Activated CD8-positive, alpha-beta memory T cell treated with anti-CD3 and anti-CD28 coated beads for 24 hours (primary cell): Measurements from ENCODE around the gene PHRF1.

Experiments used
- DNase-seq: peaks from one replicate; pipeline ENCODE4 v3.0.0-alpha.2; 2020

PHRF1 gene

DNA sequence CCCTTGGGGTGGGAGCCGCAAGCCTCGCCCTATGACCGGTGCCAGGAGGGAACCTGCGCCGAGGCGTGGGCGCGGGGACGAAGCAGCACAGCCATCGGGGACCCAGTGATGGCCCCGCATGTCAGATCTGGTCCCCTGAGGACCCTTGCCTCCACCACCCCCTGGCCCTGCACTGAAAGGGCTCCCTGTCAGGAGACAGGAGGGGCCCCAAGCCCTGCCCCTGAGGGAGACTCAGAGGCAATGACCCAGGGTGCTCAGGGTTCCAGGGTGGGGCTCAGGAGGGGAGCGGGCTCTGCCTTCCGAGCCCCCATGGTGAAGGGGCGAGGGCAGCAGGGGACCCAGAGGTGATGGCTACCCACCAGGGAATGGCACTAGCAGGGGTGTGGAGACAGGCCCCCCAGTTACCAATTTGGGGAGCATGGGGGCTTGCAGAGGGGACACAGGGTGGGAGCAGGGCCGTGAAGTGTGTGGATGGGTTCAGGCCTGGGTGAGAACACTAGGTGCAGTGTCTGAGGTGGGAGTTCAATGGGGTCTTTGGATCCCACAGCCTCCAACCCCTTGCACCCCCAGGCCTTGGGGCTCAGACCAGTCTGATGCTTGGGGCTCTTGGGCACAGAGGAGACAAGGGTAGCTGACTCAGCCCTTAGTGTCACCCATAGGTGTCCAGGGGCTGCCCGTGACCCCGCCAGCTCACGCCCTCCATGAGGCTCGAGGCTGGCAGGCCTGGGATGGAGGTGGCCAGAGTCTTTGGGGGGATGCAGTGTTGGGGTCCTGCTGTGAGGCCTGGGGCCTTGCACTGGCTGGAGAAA lies 38.4 kb upstream of the PHRF1 start:
- DNase-seq = no peak

GRCh38 chr11:538431-539051 lies 37.7 kb upstream of the PHRF1 start:
- no peak for DNase-seq

GRCh38 chr11:539971-540481 lies 36.2 kb upstream of the PHRF1 start:
- DNase-seq = no peak

DNA sequence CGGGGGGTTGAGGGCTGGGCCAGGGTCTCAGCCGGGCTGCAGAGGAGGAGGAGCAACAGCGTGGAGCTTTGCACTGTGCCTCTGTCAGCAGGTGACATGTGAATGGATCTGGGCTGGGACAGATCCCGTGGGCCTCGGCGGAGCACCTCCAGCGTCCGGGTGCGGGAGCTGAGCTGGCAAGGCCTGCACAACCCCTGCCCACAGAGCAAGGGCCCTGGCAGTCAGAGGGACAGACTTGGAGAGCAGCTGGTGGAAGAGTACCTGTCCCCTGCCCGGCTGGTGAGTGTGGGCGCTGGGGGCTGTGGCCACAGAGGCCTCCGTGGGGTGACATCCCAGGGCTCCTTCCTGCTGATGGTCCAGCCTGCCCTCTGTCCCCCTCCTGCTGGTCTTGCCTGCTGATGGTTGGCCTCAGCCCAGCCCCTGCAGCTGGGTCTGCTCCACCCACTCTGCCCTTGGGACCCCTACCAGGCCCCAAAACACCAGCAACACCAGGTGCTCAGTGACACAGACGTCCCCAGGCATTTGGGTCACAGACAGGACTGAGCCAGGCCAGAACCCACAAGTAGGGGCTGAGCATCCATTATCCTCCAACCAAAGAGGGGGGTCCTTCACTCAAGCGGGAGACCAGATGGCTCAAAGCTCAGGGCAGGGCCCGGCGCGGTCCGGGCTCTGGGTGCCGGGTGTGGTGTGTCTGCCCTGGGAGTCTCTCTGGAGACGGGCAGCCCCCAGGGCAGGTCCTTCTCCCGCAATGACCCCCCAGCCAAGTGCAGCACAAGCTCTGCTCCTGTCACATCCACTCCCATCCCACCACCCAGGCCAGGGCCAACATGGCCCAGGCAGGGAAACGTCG lies 35.5 kb upstream of the PHRF1 start:
- no peak for DNase-seq

- no peak for DNase-seq
Observed at GRCh38 chr11:541433-541885, 34.8 kb upstream of the PHRF1 start.

DNA sequence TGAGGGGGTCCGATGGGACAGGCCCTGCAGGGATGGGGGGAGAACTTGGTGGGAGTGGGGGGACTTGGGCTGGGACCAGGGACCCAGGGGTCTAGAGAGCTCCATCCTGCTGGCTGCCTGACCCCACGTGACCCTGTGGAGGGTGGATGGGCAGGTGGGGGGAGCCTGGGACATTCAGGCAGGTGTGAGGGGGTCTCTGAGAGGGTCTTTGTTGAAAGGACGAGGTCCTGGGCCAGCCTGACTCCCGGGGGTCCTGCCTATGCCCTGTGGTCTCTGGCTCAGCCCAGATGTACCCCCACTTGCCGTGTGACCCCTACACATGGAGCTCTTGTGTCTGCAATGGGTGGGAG lies 31.5 kb upstream of the PHRF1 start:
- no peak for DNase-seq

GRCh38 chr11:545171-545570 lies 31.1 kb upstream of the PHRF1 start:
- DNase-seq = no peak

DNA sequence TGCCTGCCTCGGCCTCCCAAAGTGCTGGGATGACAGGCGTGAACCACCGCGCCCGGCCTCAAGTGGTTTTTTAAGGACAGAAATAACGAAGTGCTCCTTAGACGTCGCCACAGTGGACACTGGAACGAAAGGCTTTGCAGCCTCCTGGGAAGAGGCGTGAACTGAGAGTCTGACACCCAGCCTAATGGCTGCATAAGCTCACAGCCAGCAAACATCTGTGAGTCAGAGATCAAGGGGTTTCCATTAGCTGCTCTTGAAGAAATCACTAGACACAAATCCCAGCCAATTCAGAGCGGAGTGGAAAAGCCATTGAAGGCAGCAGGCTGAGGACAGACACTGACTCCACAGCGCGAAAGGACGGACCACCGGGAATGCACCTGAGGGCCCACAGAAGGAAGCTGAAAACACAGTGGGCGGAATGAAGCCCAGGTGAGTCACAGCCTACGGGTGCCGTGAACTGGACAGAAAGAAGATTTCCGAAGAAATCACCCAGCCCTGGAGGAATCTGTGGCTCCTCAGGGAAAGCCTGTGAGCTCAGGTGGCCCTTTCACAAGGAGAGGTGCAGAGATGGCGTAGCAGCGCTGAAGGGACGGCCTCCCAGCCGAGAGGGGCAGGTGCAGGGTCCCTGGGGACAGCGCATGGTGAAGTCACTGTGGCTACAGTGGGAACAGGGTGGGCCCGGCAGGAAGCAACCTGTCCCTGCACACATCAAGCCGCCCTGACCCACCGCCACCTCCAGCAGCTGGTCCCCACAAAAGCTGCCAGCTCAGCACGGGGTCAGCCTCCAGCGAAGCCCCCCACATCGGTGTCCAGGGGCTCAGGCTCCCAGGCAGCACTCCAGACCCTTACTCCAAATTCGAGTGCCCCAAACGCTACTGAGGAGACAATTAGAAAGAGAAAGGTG lies 27.3 kb upstream of the PHRF1 start:
- no peak for DNase-seq

- DNase-seq = no peak
Observed at GRCh38 chr11:550021-550745, 26.1 kb upstream of the PHRF1 start.

- no peak for DNase-seq
Observed at GRCh38 chr11:550746-551085, 25.6 kb upstream of the PHRF1 start.

DNA sequence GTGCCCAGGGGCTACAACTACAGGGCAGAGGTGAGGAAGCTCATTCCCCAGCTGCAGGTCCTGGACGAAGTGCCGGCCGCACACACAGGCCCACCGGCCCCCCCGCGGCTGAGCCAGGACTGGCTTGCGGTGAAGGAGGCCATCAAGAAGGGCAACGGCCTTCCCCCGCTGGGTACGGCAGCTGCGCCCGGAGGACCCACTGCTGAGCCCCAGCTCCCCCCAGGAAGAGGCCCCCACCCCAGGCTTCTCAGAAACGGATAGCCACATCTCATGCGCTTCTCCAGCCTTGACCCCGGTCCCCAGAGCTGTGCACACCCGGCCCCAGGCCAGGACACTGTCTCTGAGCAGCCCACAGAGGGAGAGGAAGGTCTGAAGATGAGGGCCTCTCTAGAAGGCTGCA lies 25.1 kb upstream of the PHRF1 start:
- no peak for DNase-seq

- DNase-seq = no peak
Observed at GRCh38 chr11:551596-551995, 24.7 kb upstream of the PHRF1 start.

DNA sequence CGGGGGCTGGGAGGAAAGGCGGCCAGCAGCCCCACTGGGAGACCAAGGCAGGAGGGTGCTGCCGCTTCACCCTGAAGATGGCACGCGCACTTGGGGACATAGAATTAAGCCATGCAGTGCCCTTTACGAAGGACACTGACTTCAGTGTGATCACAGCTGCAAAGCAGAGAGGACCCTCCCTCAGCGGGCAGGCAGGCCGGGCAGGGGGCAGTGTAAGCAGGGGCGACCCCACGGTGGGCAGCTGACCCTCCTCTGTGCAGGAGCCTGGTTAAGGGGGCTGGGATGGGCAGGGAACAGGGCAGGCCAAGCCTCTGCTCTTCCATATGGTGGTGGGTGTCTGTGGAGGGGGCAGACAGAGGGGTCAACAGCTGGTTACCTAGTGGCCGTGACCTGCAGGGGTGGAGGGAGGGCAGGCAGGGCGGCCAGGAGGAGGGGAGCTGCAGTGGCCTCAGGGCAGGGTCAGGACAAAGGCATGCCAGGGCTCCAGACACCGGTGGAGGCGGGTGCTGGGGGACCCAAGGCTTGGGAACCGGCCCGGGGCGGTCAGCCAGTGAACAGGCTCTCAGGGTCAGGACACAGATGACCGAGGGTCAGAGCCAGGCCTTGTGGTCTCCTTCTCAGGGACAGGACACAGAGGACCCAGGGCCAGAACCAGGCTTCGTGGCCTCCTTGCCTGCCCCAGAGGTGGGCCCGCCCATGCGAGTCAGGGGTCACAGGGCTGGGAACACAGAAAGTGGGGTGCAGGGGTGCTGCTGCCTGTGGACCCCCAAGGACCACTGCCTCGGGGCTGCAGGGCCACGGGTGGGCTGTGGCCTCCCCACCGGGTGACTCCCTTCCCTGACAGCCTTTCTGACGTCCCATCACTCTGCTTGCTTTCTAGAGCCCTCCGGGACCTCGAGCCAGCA lies 22.9 kb upstream of the PHRF1 start:
- no peak for DNase-seq

DNA sequence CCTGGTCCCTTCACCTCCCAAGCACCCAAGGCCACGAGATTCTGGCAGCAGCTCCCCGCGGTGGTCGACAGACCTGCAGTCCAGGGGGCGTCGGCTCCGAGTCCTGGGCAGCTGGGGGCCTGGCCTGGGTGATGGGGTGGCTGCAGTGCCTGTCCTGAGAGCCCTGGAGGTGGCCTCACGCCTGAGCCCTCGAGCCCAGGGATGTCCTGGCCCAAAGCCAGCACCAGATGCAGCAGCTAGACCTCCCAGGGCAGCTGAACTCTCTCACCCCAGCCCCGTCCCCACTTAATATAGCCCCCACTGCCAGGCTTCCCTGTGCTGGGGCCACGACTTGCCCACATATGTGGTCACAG lies 22.3 kb upstream of the PHRF1 start:
- DNase-seq = no peak

DNA sequence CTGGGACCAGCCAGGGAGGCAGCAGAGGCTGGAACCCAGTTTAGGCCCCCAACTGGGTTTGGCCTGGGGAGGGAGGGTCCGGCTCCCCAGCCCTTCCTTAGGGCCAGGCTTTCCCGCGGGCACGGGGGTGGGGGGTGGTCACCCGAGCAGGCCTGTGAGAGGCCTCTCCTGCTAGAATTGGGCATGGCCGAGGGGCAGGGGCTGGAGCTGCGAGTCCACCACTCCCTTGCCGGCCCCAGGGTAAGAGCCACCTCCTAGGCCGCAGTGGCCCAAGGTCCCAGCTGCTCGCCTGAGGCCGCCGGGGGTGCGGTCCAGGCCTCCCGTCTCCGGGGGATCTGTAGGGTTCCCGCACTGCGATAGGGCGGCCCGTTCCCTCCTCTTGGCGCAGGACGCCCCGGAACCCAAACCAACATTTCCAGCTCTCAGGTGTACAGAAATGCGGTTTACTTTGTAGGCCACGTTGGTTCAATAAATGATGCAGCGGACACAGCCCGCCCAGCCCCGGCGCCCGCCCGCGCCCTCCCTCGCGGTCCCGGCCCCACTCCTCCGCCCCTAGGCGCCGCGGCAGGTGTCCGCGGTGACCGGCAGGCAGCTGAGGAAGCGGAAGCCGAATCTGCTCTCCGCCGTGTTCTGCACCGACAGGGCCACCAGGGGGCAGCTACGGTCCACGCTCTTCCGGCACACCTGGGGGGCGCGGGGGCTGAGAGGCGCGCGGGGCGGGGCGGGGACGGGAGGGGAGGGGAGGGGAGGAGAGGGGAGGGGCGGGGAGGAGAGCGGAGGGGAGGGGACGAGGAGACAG lies 21.6 kb upstream of the PHRF1 start:
- peak; percentile 87 for DNase-seq

GRCh38 chr11:555227-555779 lies 21.0 kb upstream of the PHRF1 start:
- no peak for DNase-seq

GRCh38 chr11:555780-556661 lies 20.2 kb upstream of the PHRF1 start:
- DNase-seq = no peak

- no peak for DNase-seq
Observed at GRCh38 chr11:556662-557256, 19.5 kb upstream of the PHRF1 start.
